Stimulated activated naive CD4-positive, alpha-beta T cell treated with Interleukin-2 at 50 U/mL for 16 hours (primary cell): ENCODE measurements around the gene PRKCZ.

Experiments
- DNase-seq: peaks from one replicate; lab custom pipeline; 2025; lab: John Stamatoyannopoulos, UW

Gene PRKCZ

GRCh38 chr1:2159124-2159523, 108.9 kb downstream of the PRKCZ start:
- no peak for DNase-seq

- no peak for DNase-seq
Measured at GRCh38 chr1:2160451-2161300, 110.5 kb downstream of the PRKCZ start.

- no peak for DNase-seq
Measured at GRCh38 chr1:2163205-2163604, 113.0 kb downstream of the PRKCZ start.

DNA sequence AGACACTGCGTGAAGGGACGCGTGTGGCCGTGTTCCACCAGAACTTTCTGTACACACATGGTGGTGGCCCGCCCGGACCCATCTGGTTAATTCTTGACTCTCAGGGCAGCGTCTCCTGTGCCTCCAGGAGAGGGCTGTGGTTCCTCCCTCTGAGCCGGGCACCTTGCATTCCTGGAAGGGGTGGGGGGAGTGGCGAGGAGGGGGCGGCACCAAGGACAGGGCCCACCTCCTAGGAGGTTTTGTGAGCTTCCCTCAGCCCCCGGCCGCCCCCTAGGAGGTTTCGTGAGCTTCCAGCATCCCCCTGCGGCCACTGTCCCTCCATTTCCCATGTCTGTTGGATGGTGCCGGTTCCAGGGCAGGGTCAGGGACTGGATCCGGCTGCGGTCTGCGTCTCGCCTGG, 115.4 kb downstream of the PRKCZ start:
- DNase-seq, result no peak

- no peak for DNase-seq
Measured at GRCh38 chr1:2166254-2166653, 116.0 kb downstream of the PRKCZ start.

GRCh38 chr1:2166695-2167094, 116.5 kb downstream of the PRKCZ start:
- DNase-seq, result no peak

GRCh38 chr1:2168090-2168489, 117.9 kb downstream of the PRKCZ start:
- DNase-seq, result no peak

- no peak for DNase-seq
Measured at GRCh38 chr1:2168535-2168934, 118.3 kb downstream of the PRKCZ start.

DNA sequence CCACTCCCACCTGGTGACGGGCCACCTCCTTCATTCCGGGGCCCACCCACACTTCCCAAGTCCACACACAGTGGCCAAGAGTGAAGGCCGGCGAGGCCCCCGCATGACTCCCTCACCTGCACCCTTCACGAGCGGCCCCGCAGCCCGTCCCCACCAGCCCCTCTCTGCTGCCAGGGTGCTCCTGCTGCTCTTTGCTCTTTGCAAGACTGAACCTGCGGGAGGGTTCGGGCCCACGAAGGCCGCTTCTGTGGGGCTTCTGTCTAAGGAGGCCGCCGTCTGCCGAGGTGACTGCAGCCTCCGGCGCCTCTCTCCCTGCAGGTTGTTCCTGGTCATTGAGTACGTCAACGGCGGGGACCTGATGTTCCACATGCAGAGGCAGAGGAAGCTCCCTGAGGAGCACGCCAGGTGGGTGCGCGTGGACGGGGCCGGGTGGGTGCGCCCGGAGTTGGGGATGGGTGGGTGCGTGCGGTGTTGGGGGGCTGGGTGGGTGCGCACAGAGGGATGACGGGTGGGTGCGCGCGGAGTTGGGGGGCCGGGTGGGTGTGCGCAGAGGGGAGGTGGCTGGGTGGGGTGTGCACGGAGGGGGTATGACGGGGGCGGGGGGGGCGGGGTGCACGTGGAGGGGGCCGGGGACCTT, 119.1 kb downstream of the PRKCZ start:
- DNase-seq, result no peak

- DNase-seq, result no peak
Measured at GRCh38 chr1:2170211-2170610, 120.0 kb downstream of the PRKCZ start.

- DNase-seq, result no peak
Measured at GRCh38 chr1:2172012-2172411, 121.8 kb downstream of the PRKCZ start.

GRCh38 chr1:2172551-2173146, 122.4 kb downstream of the PRKCZ start:
- DNase-seq, result no peak

DNA sequence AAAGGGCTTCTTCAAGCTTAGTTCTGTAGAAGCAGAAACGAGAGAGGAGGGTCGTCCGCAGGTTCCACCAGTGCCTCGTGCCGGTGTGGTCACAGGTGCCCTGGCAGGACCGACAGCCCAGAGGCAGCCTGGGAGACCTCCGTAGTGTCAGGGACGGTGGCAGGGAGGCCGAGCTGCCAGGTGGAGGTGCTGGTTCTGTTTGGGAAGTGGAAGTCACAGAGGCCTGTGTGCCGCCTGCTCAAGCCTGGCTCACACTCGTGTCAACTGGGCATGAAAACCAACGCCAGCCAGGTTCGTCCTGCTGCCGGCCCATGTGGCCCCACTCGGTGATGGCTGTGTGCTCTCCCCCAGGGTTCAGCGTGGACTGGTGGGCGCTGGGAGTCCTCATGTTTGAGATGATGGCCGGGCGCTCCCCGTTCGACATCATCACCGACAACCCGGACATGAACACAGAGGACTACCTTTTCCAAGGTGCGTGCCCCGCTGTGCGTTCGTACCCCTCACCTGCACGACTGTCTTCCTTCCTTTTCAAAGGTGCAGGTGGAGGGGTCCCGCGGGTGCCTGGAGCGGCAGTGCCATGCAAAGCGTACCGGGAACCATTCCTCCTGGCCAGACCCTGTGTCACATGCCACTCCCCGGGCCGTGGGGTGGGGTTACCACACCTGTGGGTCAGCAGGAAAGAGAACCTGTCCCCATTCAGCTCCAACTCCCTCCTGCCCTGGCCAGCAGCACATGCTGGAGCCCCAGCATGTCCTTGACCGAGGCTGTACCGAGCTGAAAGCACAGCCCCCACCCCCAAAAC, 123.5 kb downstream of the PRKCZ start:
- no peak for DNase-seq

DNA sequence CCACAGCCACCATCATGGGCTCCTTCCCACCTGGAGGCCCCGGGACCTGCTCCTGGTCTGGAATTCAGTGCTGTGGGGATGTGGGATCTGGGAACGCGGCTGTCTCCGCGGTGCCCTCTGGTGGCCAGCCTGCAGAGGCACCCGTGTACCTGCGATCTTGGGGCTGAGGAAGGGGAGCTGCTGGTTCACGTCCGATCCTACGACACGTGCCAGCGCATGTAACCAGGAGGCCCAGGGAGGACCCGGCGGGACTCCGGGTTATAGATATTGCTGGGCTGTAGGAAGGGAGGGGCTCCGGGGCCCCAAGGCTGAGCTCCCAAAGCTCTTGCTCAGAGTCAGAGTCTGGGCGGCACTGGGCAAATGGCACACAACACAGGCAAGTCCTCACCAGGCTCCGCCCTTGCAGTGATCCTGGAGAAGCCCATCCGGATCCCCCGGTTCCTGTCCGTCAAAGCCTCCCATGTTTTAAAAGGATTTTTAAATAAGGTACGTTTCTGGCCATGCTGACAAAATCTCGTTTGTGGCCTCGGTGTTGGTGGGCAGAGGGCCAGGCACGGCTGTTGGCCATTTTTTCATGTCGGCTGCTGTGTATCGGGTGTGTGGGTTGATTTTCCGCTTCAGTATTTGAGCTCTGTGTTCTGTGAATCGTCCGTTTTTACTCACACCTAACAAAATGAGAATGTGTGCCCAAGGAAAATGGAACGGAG, 124.3 kb downstream of the PRKCZ start:
- no peak for DNase-seq

DNA sequence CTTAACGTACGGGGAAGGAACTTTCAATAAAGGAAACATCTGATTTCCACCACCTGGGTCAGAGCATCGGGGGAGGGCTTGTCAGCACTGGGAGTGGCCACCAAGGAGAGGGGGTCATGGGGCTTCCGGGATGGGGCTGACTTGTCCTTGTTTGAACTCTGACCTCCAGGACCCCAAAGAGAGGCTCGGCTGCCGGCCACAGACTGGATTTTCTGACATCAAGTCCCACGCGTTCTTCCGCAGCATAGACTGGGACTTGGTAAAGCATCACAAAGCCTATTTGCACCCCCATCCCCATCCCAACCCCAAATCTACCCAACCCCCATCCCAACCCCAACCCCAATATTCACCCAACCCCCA, 124.8 kb downstream of the PRKCZ start:
- DNase-seq, result no peak

- no peak for DNase-seq
Measured at GRCh38 chr1:2175681-2176454, 125.7 kb downstream of the PRKCZ start.

- DNase-seq, result no peak
Measured at GRCh38 chr1:2176615-2177014, 126.4 kb downstream of the PRKCZ start.

DNA sequence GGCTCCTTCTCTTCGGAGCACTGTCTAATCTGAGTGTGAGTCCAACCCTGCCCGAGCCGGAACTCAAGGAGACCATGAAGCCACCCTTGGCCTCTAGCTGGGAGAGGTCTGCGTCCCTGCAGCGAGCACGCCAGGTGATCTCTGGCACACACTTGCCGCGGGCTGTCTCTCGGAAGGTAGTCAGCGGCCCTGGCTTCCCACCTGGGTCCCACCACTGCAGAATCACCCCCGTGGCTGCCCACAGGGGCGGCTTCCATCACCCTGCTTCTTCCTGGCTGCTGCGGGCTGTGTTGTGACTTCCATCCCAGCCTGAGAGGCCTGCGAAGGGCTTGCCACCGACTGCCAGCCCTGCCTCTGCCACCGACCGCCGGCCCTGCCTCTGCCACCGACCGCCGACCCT, 127.3 kb downstream of the PRKCZ start:
- no peak for DNase-seq

DNA sequence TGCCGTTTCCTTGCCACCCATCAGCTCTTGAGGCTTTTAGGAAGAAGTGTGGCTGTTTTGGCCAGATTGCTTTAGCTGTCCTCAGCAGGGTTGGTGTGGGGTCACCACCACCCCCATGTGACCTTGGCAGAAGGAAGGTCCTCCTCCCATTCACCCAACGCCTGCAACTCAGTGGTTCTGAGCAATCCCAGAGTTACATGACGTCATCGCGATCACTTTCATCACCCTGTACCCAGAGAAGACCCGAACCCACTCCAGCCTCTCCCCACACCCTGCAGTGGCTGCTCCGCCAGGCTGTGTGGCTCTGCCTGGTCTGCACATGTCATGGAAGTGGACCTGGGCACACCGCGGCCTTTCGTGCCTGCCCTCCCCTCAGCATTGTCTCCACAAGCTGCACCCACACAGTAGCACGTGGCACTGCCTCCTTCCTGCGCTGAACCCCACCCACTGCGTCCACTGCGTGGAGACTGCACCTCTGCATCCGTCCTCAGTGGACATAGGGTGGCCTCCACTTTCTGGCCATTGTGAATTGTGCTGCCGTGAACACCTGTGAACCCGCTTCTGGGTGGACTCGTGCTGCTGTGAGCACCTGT, 127.8 kb downstream of the PRKCZ start:
- DNase-seq, result no peak

DNA sequence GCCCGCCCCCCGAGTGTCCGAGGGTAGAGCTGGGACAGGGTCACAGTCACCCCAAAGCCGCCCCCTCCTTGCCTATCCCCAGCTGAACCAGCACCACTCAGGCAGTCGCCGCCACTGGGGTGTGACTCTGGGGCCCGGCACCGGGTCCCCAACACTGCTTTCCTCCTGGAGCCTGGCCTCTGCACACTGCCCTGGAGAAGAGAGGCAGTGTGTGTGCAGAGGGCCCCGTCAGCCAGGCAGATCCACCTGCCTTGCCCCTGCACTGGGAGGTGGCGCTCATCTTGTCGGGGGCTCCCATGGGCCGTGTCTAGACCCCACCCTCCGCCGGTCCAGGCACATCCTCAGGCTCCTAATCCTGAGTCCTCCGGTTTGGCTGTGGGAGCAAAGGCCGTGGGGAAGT, 128.7 kb downstream of the PRKCZ start:
- DNase-seq, result no peak
